Bronchial smooth muscle cell (primary cell): ENCODE measurements around the gene BNC1. TPM values are rescaled to one million over a fixed set of nuclear protein-coding genes. Genes with fewer than 3 reads are reported as not detected.

Source experiments
- total RNA-seq: library from RNA; depleted of rRNA; stranded (reverse); fragments of >200 nt; gene quantifications from 2 replicates; pipeline ENCODE4 v1.2.1, GENCODE V29; 2014

Gene BNC1, protein sequence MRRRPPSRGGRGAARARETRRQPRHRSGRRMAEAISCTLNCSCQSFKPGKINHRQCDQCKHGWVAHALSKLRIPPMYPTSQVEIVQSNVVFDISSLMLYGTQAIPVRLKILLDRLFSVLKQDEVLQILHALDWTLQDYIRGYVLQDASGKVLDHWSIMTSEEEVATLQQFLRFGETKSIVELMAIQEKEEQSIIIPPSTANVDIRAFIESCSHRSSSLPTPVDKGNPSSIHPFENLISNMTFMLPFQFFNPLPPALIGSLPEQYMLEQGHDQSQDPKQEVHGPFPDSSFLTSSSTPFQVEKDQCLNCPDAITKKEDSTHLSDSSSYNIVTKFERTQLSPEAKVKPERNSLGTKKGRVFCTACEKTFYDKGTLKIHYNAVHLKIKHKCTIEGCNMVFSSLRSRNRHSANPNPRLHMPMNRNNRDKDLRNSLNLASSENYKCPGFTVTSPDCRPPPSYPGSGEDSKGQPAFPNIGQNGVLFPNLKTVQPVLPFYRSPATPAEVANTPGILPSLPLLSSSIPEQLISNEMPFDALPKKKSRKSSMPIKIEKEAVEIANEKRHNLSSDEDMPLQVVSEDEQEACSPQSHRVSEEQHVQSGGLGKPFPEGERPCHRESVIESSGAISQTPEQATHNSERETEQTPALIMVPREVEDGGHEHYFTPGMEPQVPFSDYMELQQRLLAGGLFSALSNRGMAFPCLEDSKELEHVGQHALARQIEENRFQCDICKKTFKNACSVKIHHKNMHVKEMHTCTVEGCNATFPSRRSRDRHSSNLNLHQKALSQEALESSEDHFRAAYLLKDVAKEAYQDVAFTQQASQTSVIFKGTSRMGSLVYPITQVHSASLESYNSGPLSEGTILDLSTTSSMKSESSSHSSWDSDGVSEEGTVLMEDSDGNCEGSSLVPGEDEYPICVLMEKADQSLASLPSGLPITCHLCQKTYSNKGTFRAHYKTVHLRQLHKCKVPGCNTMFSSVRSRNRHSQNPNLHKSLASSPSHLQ
- 1.7 and 4.3 TPM in 2 replicates for total RNA-seq

DNA sequence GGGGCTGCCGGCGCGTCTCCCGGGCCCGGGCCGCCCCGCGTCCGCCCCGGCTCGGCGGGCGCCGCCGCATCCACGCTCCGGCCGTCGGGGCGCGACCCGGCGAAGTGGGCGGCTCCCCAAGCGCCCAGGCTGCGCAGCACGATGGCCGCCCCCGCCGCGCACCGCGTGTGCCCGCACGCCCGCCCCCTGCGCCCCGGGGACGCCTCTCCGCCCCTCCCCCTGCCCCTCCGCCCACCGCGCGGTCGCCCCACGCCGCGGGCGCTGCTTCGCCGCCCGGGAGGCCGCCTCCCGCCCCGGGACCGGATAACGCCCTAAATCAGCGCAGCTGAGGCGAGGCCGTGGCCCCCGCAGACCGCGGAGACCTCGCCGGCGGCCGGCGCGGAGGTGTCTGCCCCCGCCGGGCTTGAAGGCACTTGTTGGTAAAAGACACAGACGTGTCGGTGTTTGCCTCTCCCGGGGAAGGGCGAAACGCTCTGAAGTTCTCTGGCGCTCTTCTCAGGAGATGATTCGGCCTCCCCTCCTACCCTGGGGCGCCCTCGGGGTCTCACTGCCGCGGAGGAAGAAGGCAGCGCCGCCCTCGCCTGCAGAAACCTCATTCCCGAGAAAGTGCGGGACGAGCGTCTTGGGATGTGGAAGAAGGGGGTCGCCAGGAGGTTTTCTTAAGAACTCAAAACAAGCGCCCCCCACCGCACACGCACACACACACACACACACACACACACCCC is at the start of gene BNC1:
Gene BNC1 (minus strand): TSS at position 106 of the 725 bp plus-strand sequence. CDS start 36 bp downstream, at position 70.

DNA sequence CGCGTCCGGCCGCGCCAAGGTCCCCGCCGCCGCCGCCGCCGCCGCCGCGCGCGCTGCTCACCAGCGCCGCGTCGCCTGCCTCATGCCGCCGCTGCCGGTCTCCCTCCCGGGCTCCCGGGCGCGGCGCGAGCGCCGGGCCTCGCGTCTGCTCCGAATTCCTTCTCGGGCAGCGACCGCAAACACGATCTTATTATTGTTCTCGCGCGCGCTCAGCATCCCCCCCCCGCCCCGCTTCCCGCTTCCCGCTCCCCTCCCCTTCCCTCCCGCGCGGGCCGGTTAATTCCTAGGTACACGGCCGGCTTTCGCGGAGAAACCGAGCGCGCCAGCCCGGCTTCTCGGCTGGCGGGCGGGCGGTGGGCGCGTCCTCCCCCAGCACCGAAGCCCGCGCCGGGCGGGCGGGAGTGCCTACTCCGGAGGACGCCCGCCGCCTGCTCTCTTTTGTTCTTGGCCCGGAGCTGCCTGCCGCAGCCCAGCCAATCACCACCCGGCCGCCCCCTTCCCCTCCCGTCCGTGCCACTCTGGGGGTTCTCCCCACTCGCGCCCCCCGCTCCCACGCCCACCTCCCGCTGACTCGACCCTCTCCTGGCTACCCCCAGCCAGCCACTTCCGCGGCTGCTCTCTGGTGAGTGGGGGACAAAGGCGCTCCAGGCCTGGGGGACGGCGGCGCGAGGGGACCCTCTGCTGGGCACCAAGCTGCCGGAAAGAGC is 76.7 kb downstream of the BNC1 start, which contains the start of gene HDGFL3:
Gene HDGFL3 (minus strand): TSS at position 164 of the 707 bp plus-strand sequence. CDS start 409 bp downstream, outside the sequence.

Other genes starting within 250 kb of the BNC1 start
- 67.2 and 92.5 TPM in 2 replicates for gene BTBD1, start 217.4 kb downstream of the BNC1 start, total RNA-seq
- 1.9 and 2.0 TPM in 2 replicates for gene TM6SF1, start 177.0 kb downstream of the BNC1 start, total RNA-seq
- gene HDGFL3, start 76.8 kb downstream of the BNC1 start, total RNA-seq = 16.1 and 18.9 TPM in 2 replicates
- gene SH3GL3, start 162.7 kb upstream of the BNC1 start, total RNA-seq = 0.16 TPM in 1 of 2 replicates, not detected in the other